ENCODE results near the gene RPS21. TPM values are rescaled to one million over a fixed set of nuclear protein-coding genes. Genes with fewer than 3 reads are reported as not detected.

Gene RPS21
- total RNA-seq, 1 donor from 2014 or later, result 1,089 TPM

DNA sequence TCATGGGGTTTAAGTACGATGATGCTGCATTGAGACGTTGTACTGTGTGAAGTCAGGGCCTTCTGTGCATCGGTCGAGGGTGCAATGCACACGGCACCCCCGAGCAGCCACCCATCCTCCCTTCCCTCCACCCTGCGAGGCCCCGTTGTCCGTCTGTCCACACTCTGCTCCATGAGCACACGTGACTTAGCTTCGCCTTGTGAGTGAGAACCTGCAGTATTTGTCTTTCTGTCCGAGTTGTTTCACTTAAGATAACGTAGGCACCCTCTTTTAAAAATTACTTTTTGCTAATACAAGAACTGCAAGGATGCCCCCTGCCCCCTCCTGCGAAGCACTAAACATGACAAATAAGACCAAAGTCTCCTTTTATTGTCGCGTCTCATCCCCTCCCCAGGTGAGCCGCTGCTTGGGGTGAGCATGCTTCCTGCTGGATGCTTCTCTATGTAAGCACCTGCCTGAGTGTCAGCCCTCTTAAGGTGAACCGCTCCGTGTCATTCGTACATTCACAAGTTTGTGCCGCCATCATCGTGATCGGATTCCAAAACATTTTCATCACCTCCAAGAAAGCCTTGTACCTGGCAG lies 44.1 kb downstream of the RPS21 start:
- H3K27ac Mint-ChIP-seq, result peak overlapping the region; percentile 32
- H3K4me3 Mint-ChIP-seq, result no peak overlapping the region
- H3K4me1 Mint-ChIP-seq, result peaks cover 59% of the 10 kb centered on the region
- no peaks in the 10 kb centered on the region for H3K27me3 Mint-ChIP-seq (ENCODE audit: low read depth)
- no peak for TF ChIP-seq CTCF (IDR thresholded peaks at IDR 0.05; ENCODE audit: unreplicated experiment)
- DNase-seq (ENCODE audit: low spot score in 2 of 2, unreplicated experiment in 2 of 2), result no peak
- H3K36me3 Mint-ChIP-seq, result no peaks in the 10 kb centered on the region
- H3K9me3 Mint-ChIP-seq, result no peaks in the 10 kb centered on the region

DNA sequence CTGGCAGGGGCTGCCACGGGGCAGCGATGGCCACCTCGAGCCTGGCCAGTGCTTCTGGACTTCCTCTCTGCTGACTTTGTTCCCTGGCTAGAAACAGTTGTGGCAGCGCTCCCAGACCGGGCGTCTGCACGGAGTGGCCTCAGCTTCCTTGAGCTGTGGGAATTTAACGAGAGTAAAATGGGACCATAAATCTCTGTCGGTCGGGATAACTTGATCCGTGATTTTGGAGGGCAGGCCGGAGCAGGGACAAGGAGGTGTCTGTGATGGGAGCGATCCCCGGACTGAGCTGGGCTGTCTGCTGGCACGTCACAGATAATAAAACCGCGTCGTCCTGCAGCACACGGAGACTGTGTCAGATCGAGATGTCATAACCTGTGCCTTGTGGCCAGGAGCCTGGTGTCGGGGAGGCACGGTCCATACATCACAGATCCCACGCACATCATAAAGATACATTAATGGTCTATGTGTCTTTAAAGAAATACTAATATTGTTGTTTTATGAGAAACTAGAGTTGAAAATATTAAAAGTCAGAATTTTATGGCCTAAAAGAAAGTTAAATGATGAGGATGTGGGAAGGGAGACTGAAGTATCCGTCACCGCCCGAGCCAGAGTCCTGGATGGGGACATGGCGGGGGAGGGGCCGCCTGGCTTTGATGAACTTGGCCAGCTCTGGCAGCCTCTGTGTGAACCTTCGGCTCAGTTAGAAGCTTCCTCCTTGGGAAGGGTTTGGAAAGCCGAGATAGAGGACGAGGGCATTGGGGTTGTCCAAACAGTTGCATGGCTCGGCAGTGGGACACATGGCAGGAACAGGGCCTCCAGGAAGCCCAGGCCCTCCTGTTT lies 47.0 kb downstream of the RPS21 start:
- Mint-ChIP-seq H3K27ac (peak overlapping the region; percentile 65), H3K4me1 (peaks cover 42% of the 10 kb centered on the region), H3K4me3 (peak overlapping the region; percentile 11), H3K27me3 (ENCODE audit: low read depth) (no peaks in the 10 kb centered on the region), H3K36me3 (no peaks in the 10 kb centered on the region), H3K9me3 (no peaks in the 10 kb centered on the region)
- no peak for TF ChIP-seq CTCF (IDR thresholded peaks at IDR 0.05; ENCODE audit: unreplicated experiment)
- no peak for DNase-seq (ENCODE audit: low spot score in 2 of 2, unreplicated experiment in 2 of 2)

DNA sequence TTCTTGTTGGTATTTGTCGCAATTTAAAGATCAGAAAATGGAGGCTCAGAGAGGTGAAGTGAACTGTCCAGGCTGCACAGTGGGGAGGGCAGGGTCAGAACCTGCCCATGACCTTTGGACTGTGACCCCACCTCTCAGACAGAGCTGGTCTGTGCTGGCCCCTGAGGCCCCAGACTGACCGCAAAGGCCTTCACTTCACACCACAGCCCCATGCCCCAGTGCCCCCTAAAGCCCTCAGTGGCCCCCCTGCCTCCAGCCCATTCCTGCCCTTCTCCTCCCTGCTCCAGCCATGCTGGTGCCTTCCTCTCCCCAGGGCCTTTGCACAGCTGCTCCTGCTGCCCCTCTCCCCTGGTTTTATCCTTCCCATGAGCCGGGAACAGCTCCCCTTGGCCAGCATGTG lies 49.8 kb downstream of the RPS21 start:
- Mint-ChIP-seq H3K4me3 (no peak overlapping the region), H3K4me1 (peaks cover 27% of the 10 kb centered on the region), H3K36me3 (no peaks in the 10 kb centered on the region), H3K27me3 (ENCODE audit: low read depth) (no peaks in the 10 kb centered on the region), H3K27ac (no peak overlapping the region), H3K9me3 (no peaks in the 10 kb centered on the region)
- no peak for DNase-seq (ENCODE audit: low spot score in 2 of 2, unreplicated experiment in 2 of 2)
- no peak for TF ChIP-seq CTCF (IDR thresholded peaks at IDR 0.05; ENCODE audit: unreplicated experiment)

DNA sequence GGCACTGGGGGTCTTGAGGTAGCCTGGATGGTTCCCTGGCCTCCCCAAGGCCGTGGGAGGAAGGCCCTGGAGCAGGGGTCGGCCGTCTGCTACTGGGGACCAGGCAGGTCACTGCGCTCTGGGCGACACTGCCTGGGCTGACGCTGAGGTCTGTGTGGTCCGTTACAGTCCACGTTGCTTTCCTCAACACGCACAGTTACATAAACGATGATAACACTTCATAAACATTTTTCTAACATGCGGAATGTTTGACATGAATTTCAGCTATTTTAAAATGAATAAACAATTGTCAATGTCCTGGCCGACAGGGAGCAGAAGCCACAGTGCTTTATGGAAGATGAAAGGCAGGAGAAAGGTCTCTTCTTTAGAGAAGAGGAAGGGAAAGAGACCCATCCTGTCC lies 50.6 kb downstream of the RPS21 start:
- no peaks in the 10 kb centered on the region for H3K9me3 Mint-ChIP-seq
- peaks cover 27% of the 10 kb centered on the region for H3K4me1 Mint-ChIP-seq
- H3K4me3 Mint-ChIP-seq, result no peak overlapping the region
- no peak for DNase-seq (ENCODE audit: low spot score in 2 of 2, unreplicated experiment in 2 of 2)
- no peaks in the 10 kb centered on the region for H3K27me3 Mint-ChIP-seq (ENCODE audit: low read depth)
- TF ChIP-seq CTCF (IDR thresholded peaks at IDR 0.05; ENCODE audit: unreplicated experiment), result no peak
- peak overlapping the region; percentile 40 for H3K27ac Mint-ChIP-seq
- no peaks in the 10 kb centered on the region for H3K36me3 Mint-ChIP-seq

GRCh38 chr20:62437927-62438326 lies 51.0 kb downstream of the RPS21 start:
- Mint-ChIP-seq H3K9me3 (no peaks in the 10 kb centered on the region), H3K4me3 (no peak overlapping the region), H3K27me3 (ENCODE audit: low read depth) (no peaks in the 10 kb centered on the region), H3K36me3 (no peaks in the 10 kb centered on the region), H3K4me1 (peaks cover 27% of the 10 kb centered on the region), H3K27ac (peak overlapping the region; percentile 40)
- no peak for TF ChIP-seq CTCF (IDR thresholded peaks at IDR 0.05; ENCODE audit: unreplicated experiment)
- DNase-seq (ENCODE audit: low spot score in 2 of 2, unreplicated experiment in 2 of 2), result no peak

Other genes with a start within 250 kb of the RPS21 start
- gene PSMA7, start 243.7 kb upstream of the RPS21 start, total RNA-seq, result 195 to 210 TPM (median 201 TPM) in 3 replicates
- gene SS18L1, start 243.3 kb upstream of the RPS21 start, total RNA-seq, result 26.2 to 30.6 TPM (median 27.5 TPM) in 3 replicates
- 29.4 to 31.6 TPM (median 29.5 TPM) in 3 replicates for gene MTG2, start 204.1 kb upstream of the RPS21 start, total RNA-seq
- not detected in 3 replicates for gene HRH3, start 166.8 kb upstream of the RPS21 start, total RNA-seq
- 57.1 to 60.9 TPM (median 57.7 TPM) in 3 replicates for gene OSBPL2, start 148.6 kb upstream of the RPS21 start, total RNA-seq
- 58.8 to 60.8 TPM (median 59.0 TPM) in 3 replicates for gene ADRM1, start 84.1 kb upstream of the RPS21 start, total RNA-seq
- gene LAMA5, start 19.8 kb upstream of the RPS21 start, total RNA-seq, result 571 to 618 TPM (median 601 TPM) in 3 replicates
- 22.8 to 23.7 TPM (median 23.6 TPM) in 3 replicates for gene CABLES2, start 20.2 kb downstream of the RPS21 start, total RNA-seq
- 12.3 to 13.5 TPM (median 12.6 TPM) in 3 replicates for gene RBBP8NL, start 40.4 kb downstream of the RPS21 start, total RNA-seq
- gene GATA5, start 88.9 kb downstream of the RPS21 start, total RNA-seq, result 26.0 to 30.0 TPM (median 27.5 TPM) in 3 replicates

Data from mesothelial cell of epicardium (in vitro differentiated cells).